ENCODE results near the gene FCAMR.
A peak's percentile ranks its signal among the peaks of the same experiment; 100 is the strongest.

The FCAMR gene

DNA sequence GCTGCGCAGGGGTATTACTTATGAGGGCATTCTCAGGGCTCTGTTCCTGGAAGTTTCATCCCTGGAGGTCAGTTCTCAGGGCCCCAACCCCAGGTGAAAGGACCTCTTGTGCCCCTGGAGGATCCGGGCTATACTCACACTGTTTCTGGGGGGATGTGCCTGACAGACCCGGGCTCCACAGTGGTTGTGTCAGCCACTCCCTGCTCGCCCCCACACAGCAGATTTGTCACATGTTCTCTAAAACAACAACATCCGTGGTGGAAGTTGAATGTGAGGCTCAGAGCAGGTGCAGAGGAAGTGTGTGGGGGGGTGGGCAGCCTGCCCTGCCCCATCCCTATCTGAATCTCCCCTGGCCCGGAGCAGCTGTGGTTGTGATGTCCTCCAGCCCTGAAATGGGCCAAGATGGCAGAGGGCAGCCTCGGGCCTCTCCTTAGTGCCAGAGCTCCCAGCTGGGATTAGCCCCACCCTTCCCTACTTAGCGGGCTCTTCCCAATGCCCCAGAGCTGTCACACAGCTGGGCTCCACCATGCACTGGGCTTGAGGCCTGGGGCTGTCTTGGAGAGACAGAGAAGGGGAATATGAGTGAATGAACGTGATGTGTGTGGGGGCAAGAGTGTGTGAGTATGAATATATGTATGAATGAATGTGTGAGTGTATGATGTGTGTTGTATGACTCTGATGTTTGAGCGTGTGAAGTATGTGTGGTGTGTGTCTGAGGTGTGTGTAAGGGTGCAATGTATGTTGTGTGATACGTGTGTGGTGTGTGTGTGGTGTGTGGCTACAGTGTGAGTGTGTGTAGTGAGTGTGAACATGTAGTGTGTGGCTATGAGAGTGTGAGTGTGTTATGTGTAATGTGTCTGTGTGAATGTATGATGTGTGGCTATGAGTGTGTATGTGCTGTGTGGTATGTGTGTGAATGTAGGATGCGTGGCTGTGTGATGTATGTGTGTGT is 47.0 kb downstream of the FCAMR start:
- DNase-seq: no peak
- in situ Hi-C loops (cut with HindIII; ENCODE audit: low pct_ligation_motif_present, low pct_unique_long_range_greater_than_20kb, low sequenced_read_pairs): no loop called here

DNA sequence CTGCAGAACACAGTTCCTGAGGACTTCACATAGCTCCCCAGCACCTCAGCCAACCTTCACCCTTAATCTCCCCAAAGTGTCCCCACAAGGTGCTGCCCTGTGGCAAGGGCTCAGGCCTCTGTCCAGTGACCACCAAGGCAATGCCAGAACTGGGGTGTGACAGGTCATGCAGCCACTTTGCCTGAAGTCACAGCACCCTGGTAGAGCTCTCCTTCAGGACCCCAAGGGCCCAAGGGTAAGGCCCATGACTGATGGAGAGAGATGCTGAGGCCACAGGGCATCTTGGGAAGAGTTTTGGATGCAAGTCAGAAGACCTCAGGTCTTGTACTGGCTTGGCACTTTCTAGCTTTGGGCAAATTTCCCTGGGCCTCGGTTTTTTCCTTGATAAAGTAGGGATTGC is 47.7 kb downstream of the FCAMR start:
- DNase-seq: no peak
- in situ Hi-C loops (cut with HindIII; ENCODE audit: low pct_ligation_motif_present, low pct_unique_long_range_greater_than_20kb, low sequenced_read_pairs): no loop called here

DNA sequence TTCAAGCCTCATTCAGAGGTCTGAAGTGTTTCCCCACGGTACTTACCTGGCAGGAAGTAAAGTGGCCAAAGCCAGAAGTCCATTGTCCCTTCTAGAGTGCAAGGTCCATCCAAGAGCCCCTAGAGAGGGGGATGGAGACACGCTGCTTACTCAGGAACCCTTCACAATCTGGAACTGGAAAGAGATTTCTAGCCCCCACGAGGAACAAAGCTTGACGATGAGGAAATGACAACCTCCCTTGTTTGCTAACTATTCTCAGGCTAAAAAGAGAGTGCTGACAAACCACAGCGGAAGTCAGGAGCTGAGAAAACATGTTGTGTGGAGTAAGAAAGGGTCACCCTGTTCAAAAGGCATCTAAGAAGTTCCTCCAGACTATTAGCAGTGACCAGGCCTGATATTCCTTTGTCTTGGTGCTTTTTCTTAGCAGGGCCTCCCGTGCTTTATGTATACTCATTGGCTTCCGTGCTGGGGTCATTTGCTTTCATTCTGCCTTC is 48.4 kb downstream of the FCAMR start, which contains the start of gene FCMR:
TSS of gene FCMR (minus strand) at position 170 of the 494 bp plus-strand sequence. CDS start at position 83, 87 bp downstream.
- no peak for DNase-seq
- in situ Hi-C loops (cut with HindIII; ENCODE audit: low pct_ligation_motif_present, low pct_unique_long_range_greater_than_20kb, low sequenced_read_pairs): no loop called here

DNA sequence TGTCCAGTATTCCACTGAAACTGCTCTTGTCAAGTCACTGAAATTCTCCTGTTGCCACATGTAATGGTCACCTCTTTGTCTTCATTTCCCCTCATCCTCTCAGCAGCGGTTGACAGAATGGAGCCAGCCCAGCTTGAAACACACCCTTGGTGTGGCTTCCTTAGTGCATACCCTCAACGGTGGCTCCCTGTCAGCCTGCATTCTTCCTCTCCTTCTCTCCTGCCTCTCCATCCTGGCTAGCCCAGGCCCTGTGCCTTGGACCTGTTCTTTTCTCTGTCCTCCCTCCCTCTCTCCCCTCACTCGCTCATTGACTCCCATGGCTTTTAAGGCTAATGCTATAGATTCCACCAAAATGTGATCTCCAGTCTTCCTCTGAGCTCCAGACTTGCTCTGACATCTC is 52.2 kb downstream of the FCAMR start:
- DNase-seq: no peak
- in situ Hi-C loops (cut with HindIII; ENCODE audit: low pct_ligation_motif_present, low pct_unique_long_range_greater_than_20kb, low sequenced_read_pairs): no loop called here

DNA sequence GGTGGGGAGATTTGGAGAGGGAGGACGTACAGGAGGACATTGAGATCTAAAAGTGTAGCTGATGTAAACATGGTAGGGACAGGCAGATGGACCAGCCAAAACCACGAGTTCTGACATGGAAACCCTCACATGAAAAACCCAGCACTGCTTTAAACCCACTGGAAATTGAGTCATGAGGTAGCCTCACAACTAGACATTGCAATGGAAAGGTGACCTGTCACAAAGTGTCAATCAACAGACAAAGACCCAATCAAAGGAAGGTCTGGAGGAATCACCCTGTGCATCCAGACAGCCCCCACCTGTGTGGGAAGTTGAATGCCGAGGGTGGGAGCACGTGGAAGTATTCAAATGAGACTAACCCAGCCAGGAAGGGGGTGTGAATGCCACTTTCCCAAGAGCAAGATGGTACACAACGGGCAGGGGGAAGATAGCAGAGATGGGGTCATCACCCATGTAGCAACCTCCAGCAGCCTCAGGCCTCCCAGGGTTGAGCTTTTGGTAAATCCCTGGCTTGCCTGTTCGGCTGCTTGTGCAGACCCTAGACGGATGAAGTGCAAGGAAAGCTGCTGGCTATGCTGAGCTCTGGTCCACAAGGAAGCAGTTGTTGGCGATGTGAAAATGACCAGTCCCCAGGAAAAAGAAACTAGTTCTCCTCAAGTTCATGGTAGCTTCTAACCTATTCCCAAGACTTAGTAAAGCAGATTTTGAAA is 54.1 kb downstream of the FCAMR start:
- no peak for DNase-seq
- in situ Hi-C loops (cut with HindIII; ENCODE audit: low pct_ligation_motif_present, low pct_unique_long_range_greater_than_20kb, low sequenced_read_pairs): no loop called here

DNA sequence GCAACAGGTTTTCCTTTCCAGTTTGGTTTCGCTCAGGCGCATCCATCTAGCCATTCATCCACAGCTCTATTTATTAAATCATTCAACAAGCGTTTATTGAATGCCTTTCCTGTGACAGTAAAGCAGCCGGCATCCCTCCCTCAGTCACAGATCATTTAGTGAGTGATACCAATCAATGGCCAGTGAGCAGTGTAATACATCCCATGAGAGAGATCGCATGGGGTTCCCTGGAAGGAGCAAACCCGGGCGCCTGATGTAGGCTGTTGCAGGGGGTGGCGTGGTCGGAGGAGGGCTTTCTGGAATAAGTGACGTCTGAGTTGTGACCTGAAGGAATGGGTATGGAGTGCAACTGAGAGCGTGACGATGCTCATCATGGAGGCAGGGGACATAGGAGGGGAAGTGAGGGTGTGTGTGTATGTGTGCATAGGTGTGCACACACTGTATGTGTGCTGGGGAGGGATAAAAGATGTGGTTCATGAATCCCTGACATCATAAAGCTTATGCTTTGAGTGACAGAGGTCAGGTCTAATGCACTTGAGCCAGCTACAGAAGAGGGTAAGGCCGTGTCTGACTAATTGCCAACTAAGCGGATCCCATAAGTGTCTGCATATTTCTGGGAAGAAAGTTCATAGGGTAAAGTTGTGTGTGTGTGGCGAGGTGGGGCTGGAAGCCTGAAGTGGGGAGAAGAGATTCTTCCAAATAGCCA is 55.1 kb downstream of the FCAMR start:
- in situ Hi-C loops (cut with HindIII; ENCODE audit: low pct_ligation_motif_present, low pct_unique_long_range_greater_than_20kb, low sequenced_read_pairs): no loop called here
- DNase-seq: no peak

DNA sequence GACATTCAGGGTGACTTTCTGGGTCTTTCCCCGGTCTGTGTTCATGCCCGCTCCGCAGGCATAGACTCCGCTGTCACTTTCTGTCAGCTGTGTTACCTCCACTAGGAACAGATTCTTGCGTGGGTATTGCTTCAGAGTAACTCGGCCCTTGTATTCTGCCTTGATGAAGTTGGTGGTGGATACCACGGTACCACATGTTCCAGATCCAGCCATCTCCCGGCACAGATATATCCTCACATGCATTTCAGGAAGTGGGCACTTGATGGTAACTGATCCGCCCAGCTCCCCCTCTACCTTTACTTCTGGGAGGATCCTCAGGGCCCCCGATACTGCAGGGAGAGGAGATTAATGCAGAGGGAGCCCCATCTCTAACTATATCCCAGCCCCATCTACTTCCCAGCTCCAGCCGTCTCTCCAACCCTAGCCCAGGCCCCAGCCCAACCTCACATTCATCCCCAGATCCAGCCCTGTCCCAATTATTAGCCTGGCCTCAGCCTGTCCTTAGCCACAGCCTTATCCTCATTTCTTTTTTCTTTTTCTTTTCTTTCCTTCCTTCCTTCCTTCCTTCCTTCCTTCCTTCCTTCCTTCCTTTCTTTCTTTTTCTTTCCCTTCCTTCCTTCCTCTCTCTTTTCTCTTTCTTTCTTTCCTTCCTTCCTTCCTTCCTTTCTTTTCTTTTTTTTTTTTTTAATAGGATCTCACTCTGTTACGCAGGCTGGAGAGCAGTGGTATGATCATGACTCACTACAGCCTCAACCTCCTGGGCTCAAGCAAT is 56.3 kb downstream of the FCAMR start:
- DNase-seq: no peak
- in situ Hi-C loops (cut with HindIII; ENCODE audit: low pct_ligation_motif_present, low pct_unique_long_range_greater_than_20kb, low sequenced_read_pairs): no loop called here

DNA sequence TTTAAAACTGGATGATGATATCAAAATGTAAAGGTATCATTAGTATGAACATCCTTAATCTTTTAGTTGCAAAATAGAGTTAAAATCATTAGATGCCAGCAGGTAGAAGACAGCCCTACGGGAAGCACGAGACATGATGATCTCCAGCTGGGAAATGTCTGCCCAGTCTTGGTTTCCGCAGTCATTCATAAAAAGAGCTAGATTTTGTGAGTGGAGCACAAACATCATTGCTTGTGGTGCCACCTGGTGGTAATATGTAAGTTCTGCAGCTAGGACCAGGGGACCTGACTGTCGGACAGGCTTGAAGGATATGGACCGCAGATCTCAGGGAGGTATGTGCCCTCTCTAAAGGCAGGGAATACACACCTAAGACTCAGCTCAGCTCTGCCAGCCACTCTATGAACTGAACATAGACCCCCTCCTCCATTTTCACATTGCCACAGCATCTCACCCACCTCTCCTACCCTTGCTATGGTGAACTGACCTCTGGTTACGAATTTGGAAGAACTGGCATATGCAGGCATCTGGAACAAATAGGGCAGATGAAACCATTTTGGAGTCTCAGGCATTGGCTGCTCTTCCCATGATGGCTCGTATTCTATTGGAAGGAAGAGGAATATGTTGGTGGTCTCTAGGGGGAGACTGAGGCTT is 57.7 kb downstream of the FCAMR start:
- peak; percentile 82 for DNase-seq
- in situ Hi-C loops (cut with HindIII; ENCODE audit: low pct_ligation_motif_present, low pct_unique_long_range_greater_than_20kb, low sequenced_read_pairs): no loop called here

DNA sequence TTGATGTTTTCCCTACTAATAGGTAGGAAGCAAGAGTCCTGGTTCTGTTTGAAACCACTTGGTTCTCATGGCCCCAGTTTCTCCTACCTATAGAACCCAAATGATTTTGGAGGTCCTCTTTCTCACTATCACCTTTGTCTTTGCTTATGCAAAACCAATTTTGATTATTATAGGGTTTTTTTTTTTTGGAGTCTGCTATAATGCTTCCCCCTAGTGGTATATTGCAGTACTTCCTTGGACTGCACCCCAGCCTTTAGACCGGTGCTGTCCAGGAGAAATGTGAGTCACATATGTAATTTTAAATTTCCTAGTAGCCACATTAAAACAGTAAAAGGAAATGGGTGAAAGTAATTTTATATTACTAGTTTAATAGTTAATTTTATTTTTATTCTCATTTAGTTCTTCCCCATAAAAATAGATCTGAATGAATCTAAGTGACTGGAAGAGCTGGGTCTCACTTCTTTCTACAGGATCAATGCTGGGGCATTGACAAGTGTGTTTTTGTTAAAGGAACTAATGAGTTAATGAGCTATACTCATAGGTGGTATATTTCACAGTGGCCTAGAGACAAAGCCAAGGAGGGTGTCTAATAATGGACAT is 59.1 kb downstream of the FCAMR start:
- DNase-seq: peak; percentile 68
- in situ Hi-C loops (cut with HindIII; ENCODE audit: low pct_ligation_motif_present, low pct_unique_long_range_greater_than_20kb, low sequenced_read_pairs): no loop called here

DNA sequence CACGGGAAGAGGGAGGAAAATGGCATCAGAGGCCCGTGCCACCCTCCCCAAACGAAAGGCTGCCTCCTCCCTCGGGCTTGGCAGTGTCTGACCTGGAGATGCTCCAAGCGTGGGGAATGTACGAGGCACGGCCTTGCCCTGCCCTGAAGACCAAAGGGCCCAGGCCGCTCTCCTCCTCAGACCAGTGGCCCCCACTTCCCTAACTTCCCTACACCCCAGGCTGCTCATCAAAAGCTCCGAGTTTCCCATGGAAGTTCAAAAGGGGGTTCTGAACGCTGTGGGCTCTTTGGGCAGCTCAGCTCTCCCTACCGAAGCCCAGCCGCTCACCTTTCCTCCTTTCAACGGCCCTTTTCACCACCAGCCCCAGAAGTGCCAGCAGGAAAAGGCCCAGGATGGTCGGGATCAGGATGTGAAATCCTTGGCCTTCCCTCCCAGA is 60.4 kb downstream of the FCAMR start:
- DNase-seq: no peak
- in situ Hi-C loops (cut with HindIII; ENCODE audit: low pct_ligation_motif_present, low pct_unique_long_range_greater_than_20kb, low sequenced_read_pairs): no loop called here

DNA sequence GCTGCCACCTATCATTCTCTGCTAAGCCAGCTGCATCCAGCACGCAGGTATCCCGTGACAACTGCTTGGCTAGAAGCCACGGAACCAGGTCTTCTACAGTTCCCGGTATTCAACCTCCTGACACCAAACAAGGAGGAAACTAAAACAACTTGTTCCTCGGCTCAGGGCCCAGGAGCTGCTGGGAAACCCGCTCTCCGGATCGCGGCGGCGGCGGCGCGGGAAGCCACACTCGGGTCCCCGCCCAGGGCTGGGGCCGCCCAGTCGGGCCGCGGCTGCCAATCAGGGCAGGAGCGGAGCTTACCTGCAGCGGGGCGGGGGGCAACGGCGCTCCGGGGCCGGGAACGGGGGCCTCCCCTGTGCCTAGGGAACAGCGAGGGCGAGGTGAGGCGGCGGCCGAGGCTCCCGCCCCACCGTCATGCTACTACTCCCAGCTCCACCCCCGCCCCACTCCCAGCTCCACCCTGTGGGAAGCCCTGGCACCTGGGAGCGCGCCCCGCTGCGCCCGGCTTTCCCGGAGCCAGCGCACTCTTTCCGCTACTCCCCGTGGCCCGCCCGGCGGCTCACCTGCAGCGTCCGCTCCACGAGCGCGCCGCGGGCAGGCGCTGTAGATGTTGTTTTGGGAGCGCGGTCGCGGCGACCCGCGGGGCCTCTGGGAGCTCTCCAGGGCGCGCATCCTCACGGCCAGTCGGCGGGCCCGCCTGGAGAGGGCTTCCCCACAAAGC is 60.9 kb downstream of the FCAMR start:
- DNase-seq: peak; percentile 27
- in situ Hi-C loops (cut with HindIII; ENCODE audit: low pct_ligation_motif_present, low pct_unique_long_range_greater_than_20kb, low sequenced_read_pairs): no loop called here

DNA sequence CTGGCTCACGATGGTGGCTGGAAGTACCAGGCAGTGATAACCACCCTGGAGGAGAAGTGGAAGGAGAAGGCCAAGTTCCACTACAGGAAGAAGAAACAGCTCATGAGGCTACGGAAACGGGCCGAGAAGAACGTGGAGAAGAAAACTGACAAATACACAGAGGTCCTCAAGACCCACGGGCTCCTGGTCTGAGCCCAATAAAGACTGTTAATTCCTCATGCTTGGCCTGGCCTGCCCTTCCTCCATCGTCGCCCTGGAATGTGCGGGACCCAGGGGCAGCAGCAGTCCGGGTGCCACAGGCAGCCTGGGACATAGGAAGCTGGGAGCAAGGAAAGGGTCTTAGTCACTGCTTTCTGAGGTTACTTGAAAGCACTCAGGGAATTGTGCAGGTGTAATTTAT is 62.2 kb downstream of the FCAMR start:
- no peak for DNase-seq
- in situ Hi-C loops (cut with HindIII; ENCODE audit: low pct_ligation_motif_present, low pct_unique_long_range_greater_than_20kb, low sequenced_read_pairs): no loop called here
